Retinal pigment epithelial cell (primary cell): ENCODE measurements around the gene RAPGEF6.

Experiments
- DNase-seq: peaks from one replicate; pipeline ENCODE4 v3.0.0-alpha.2; 2010; ENCODE audit warnings: low read depth
- H3K4me3 ChIP-seq: 2 replicates; pipeline ENCODE4 v1.5.1; 2011; ENCODE audit warnings: mild to moderate bottlenecking, low read length, control low read depth, moderate library complexity
- TF ChIP-seq, protein P1 (sequence below): conservative IDR thresholded peaks from 2 replicates; pipeline ENCODE4 v1.5.1; 2011; ENCODE audit warnings: low read depth, low read length, control low read depth, inconsistent platforms

The RAPGEF6 gene

DNA sequence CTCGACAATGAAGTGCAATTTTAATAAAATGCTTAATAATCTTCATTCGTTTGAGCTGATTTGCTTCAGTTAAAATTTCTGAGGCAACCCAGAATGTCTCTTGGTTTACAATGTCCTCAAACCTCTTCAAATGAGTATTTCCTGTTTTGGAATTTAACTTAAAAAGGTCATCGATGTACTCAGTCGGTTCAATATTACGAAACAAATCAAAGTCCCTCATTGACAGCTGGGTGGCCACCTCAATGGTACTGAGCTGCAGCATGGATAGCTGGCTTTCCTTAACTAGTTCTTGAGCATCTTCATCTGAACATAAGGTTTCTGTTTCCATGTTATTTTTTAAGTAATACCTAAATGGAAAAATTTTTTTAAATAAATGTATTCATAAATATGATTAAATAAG is 173.3 kb downstream of the RAPGEF6 start:
- H3K4me3 ChIP-seq = no peak overlapping the region
- no peak for DNase-seq
- TF ChIP-seq, protein P1, sequence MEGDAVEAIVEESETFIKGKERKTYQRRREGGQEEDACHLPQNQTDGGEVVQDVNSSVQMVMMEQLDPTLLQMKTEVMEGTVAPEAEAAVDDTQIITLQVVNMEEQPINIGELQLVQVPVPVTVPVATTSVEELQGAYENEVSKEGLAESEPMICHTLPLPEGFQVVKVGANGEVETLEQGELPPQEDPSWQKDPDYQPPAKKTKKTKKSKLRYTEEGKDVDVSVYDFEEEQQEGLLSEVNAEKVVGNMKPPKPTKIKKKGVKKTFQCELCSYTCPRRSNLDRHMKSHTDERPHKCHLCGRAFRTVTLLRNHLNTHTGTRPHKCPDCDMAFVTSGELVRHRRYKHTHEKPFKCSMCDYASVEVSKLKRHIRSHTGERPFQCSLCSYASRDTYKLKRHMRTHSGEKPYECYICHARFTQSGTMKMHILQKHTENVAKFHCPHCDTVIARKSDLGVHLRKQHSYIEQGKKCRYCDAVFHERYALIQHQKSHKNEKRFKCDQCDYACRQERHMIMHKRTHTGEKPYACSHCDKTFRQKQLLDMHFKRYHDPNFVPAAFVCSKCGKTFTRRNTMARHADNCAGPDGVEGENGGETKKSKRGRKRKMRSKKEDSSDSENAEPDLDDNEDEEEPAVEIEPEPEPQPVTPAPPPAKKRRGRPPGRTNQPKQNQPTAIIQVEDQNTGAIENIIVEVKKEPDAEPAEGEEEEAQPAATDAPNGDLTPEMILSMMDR = no peak

DNA sequence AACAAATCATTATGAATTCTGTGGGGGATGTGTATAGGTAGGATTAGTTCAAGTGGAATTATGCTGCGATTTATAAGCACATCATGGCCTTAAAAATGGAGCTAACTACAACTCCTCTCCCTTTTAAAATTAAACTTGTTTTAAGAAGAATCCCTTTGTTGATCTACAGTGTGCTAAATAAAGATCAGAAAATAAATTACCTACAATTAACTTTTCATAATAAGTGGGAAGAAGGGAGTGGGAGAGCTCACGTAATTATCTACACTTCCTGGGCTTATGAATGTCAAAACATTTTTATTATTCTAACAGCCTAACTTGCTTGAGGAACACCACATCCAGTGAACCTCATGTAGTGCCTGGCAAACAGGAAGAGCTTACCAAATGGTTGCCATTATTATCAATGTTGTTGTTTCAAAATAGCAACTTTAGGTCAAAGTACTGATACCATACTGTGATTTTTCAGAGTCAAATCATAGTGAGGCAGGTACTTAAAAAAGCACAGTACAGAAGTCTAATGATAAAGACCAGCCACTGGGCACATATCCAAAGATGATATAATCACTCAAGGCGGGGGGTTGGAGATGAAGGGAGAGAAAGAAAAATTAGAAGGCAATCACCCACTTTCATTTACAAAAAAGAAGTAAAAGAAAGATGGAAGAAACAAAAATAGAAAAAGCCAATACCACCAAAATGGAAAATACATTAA is 174.0 kb downstream of the RAPGEF6 start:
- no peak overlapping the region for H3K4me3 ChIP-seq
- no peak for DNase-seq
- TF ChIP-seq, protein P1 = no peak

DNA sequence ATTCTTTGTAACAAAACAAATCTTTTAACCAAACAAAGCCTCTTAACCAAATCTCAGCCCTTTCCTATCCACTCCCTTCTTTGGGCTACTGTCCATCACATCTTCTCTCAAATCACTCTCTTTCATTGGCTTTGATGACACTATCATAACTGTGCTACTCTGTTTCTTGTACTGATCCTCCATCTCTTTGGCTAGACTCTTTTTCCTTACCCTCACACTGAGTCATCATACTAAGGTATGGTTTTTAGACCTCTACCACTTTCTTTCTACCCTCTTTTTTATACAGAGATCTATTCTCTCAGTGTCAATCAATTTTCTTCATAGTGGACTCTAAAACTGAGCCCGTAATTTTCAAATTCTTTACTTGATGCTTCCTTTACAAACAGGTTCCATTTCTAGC is 174.9 kb downstream of the RAPGEF6 start:
- TF ChIP-seq, protein P1 = no peak

DNA sequence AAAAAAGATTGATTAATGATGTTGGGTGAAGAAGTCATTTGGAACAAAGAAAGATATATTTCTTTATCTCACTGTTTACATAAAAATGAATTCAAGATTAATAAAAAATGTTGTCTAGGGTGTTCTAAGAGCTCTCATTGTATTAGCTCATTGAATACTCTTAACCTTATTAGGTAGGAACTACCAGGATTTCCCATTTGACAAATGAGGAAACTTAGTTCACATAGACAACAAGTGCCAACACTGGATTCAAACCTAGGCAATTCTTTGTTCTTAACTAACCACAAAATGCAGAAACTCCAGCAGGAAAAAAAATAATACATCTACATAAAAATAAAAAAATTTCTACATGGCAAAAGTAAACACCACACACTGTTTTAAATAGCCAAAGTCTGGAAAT is 175.8 kb downstream of the RAPGEF6 start:
- no peak for DNase-seq
- TF ChIP-seq, protein P1 = no peak

More for the DNA sequence above, 174.9 kb downstream of the RAPGEF6 start:
- DNase-seq = no peak
- H3K4me3 ChIP-seq = no peak overlapping the region

DNA sequence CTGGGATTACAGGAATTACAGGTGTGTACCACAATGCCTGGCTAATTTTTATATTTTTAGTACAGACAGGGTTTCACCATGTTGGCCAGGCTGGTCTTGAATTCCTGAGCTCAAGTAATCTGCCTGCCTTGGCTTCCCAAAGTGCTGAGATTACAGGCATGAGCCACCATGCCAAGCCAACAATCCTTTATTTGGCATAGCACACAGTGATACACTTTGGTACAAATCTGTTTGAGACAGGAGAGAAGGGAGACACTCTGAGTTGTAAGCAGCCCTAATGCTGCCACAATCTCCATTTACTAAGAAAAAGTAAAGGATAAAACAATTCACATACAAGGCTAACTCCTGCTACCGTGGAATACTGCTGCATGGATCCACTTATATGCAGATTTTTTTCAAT is 177.8 kb downstream of the RAPGEF6 start:
- TF ChIP-seq, protein P1 = no peak
- DNase-seq = no peak
- H3K4me3 ChIP-seq = no peak overlapping the region

More for the DNA sequence above, 175.8 kb downstream of the RAPGEF6 start:
- H3K4me3 ChIP-seq = no peak overlapping the region

DNA sequence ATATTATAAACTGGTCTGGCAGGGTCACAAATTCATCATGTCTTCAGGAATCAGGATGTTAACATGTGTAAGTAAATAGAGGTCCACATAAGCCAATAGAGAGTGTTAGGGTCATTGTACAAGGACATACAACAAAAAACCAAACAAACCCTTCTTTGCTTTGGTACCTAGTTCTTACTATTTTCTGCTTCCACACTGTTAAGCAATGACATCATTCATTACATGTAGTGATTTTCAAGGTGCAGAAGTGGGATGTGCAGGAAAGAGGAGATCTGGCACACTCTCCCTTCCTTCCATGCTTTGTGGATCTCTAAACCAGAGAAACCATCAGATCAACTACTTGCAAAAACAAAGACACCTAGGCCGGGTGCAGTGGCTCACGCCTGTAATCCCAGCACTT is 184.1 kb downstream of the RAPGEF6 start:
- no peak for DNase-seq
- TF ChIP-seq, protein P1 = no peak
- H3K4me3 ChIP-seq = no peak overlapping the region

DNA sequence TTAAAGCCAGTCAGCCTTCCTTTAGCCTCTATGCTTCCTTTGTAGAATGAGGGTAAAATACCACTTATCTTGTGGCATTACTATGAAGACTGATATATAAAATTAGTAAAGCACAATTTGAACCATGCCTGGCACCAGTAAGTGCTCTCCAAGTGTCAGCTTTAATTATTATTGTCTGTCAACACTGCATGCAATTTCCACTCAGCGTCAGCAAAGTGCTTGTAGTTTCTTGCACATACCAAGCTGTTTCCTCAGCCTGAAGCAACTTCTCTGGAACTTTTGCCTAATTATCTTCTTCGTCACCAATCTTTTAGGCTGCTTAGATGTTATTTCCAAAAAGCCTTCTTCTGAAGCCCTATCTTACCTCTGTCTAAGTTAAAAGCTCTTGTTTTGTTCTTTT is 193.8 kb downstream of the RAPGEF6 start:
- H3K4me3 ChIP-seq = no peak overlapping the region
- TF ChIP-seq, protein P1 = no peak
- no peak for DNase-seq
